B cell (primary cell): ENCODE results near the gene NPAS3.

Experiments
- CTCF ChIP-seq: fragments of 200-600 bp; IDR thresholded peaks from one replicate; pipeline ENCODE4 v1.8.0; 2022; ENCODE audit warnings: antibody characterized with exemption, mild to moderate bottlenecking
- EZH2 ChIP-seq: IDR thresholded peaks from 2 replicates; pipeline ENCODE4 v1.6.1; 2012; ENCODE audit warnings: borderline replicate concordance, low read depth, mild to moderate bottlenecking, moderate library complexity, low read length; ENCODE audit not compliant: insufficient read depth, poor library complexity, severe bottlenecking

DNA sequence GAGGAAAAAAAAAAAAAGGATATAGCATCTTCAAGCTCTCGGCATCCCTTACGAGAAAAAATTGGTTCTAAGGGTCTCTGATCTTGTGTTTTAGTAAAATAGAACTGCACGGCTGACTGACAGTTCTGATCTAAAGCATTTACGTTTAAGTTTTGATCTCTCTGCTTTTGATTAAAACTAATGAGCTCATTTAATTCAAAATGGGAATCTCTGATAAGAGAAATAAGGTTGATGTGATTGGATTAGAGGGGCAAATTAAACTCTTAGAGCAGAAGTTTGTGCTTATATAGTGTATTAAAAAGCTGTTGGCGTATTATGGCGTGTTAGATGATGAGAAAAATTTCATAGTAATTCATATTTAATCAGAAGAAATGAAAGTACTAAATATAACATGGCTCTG lies 794.6 kb downstream of the NPAS3 start:
- TF ChIP-seq CTCF, result no peak
- no peak for TF ChIP-seq EZH2
